Measurements from ENCODE around the gene STARD10. TPM values are rescaled to one million over a fixed set of nuclear protein-coding genes. Genes with fewer than 3 reads are reported as not detected.

STARD10 gene
- total RNA-seq, 2 experiments from 2014 or later, result 6.2 to 6.4 TPM

Other genes starting within 250 kb of the STARD10 start
- under 1 TPM; 0.37 to 0.42 TPM for gene PDE2A, start 119.6 kb downstream of the STARD10 start, total RNA-seq
- gene ARAP1, start 41.6 kb downstream of the STARD10 start, total RNA-seq, result 10 to 100 TPM; 49.3 to 52.3 TPM
- gene ATG16L2, start 20.4 kb upstream of the STARD10 start, total RNA-seq, result 10 to 100 TPM; 41.2 to 45.7 TPM

Data from activated naive CD8-positive, alpha-beta T cell treated with anti-CD3 and anti-CD28 coated beads for 36 hours (primary cell).